ENCODE results near the gene DOCK7.

DOCK7 gene

DNA sequence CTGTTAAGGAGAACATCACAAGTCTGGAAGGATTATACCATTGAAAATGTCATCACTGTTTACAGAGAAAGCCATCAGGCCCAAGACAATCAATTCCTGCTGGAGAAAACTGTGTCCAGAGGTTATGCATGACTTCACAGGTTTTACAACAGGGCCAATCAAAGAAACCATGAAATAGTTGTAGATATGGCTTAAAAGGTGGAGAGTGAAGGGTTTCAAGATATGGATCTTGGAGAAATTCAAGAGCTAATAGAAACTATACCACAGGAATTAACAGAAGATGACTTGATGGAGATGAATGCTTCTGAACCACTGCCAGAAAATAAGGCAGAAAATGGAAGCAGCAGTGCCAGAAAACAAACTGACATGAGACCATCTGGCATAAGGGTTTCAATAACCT, 221.1 kb downstream of the DOCK7 start:
- H3K79me2 ChIP-seq (ENCODE audit: control insufficient read depth, low read length) = no peaks in the 10 kb centered on the region
- no peaks in the 10 kb centered on the region for H3K9me3 ChIP-seq (ENCODE audit: control insufficient read depth, insufficient read depth, low read length)
- no peak overlapping the region for H3K4me2 ChIP-seq (ENCODE audit: low read length)
- no peaks in the 10 kb centered on the region; the same call in 1 of the 2 replicates for H3K36me3 ChIP-seq (ENCODE audit: control insufficient read depth, low read length)
- no peaks in the 10 kb centered on the region for H3F3A ChIP-seq (ENCODE audit: control insufficient read depth, insufficient read depth)
- no peaks in the 10 kb centered on the region for H3K27me3 ChIP-seq (ENCODE audit: control insufficient read depth, low read length)
- H3K4me1 ChIP-seq (ENCODE audit: control insufficient read depth, low read length) = no peaks in the 10 kb centered on the region
- H3K27ac ChIP-seq (ENCODE audit: low read depth, low read length) = no peak overlapping the region
- TF ChIP-seq EZH2phosphoT487 (IDR thresholded peaks at IDR 0.05; ENCODE audit: borderline replicate concordance, low read length) = no peak
- TF ChIP-seq, protein P1, sequence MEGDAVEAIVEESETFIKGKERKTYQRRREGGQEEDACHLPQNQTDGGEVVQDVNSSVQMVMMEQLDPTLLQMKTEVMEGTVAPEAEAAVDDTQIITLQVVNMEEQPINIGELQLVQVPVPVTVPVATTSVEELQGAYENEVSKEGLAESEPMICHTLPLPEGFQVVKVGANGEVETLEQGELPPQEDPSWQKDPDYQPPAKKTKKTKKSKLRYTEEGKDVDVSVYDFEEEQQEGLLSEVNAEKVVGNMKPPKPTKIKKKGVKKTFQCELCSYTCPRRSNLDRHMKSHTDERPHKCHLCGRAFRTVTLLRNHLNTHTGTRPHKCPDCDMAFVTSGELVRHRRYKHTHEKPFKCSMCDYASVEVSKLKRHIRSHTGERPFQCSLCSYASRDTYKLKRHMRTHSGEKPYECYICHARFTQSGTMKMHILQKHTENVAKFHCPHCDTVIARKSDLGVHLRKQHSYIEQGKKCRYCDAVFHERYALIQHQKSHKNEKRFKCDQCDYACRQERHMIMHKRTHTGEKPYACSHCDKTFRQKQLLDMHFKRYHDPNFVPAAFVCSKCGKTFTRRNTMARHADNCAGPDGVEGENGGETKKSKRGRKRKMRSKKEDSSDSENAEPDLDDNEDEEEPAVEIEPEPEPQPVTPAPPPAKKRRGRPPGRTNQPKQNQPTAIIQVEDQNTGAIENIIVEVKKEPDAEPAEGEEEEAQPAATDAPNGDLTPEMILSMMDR (IDR thresholded peaks at IDR 0.05; ENCODE audit: low read depth, low read length, poor library complexity, severe bottlenecking) = no peak
- H3K4me3 ChIP-seq (ENCODE audit: low read length) = no peak overlapping the region
- no peaks in the 10 kb centered on the region; the same call in 1 of the 2 replicates for H3K9me2 ChIP-seq (replicated peaks; ENCODE audit: control insufficient read depth, low read length)
- H4K20me1 ChIP-seq (ENCODE audit: control insufficient read depth, insufficient read depth, low read depth, low read length) = no peaks in the 10 kb centered on the region

DNA sequence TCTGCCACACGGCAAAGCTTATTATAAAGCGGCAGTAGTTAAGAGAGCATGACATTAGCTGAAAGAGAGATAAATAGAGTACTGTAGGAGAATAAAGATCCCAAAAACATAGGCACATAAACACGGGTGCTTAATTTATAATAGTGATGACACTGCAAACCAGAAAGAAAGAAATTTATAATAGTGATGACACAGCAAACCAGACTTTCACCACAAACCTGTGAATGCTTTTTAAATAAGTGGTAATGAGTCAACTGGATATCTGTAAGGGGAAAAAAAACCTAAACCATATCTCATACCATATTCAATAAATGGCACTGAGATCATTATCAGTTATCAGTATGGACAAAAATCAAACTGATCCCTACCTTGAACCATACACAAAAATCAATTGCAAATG, 225.8 kb downstream of the DOCK7 start:
- Histone ChIP-seq H3K4me1 (ENCODE audit: control insufficient read depth, low read length) (no peaks in the 10 kb centered on the region), H3K9me2 (replicated peaks; ENCODE audit: control insufficient read depth, low read length) (no peaks in the 10 kb centered on the region; the same call in 1 of the 2 replicates), H3K27me3 (ENCODE audit: control insufficient read depth, low read length) (no peaks in the 10 kb centered on the region), H3K27ac (ENCODE audit: low read depth, low read length) (no peak overlapping the region), H3K4me2 (ENCODE audit: low read length) (no peak overlapping the region), H3K36me3 (ENCODE audit: control insufficient read depth, low read length) (no peaks in the 10 kb centered on the region; the same call in 1 of the 2 replicates), H4K20me1 (ENCODE audit: control insufficient read depth, insufficient read depth, low read depth, low read length) (no peaks in the 10 kb centered on the region), H3K9me3 (ENCODE audit: control insufficient read depth, insufficient read depth, low read length) (no peaks in the 10 kb centered on the region), H3K4me3 (ENCODE audit: low read length) (no peak overlapping the region), H3F3A (ENCODE audit: control insufficient read depth, insufficient read depth) (peaks cover 5% of the 10 kb centered on the region), H3K79me2 (ENCODE audit: control insufficient read depth, low read length) (no peaks in the 10 kb centered on the region)
- TF ChIP-seq EZH2phosphoT487 (IDR thresholded peaks at IDR 0.05; ENCODE audit: borderline replicate concordance, low read length) = no peak
- TF ChIP-seq, protein P1 (IDR thresholded peaks at IDR 0.05; ENCODE audit: low read depth, low read length, poor library complexity, severe bottlenecking) = no peak

DNA sequence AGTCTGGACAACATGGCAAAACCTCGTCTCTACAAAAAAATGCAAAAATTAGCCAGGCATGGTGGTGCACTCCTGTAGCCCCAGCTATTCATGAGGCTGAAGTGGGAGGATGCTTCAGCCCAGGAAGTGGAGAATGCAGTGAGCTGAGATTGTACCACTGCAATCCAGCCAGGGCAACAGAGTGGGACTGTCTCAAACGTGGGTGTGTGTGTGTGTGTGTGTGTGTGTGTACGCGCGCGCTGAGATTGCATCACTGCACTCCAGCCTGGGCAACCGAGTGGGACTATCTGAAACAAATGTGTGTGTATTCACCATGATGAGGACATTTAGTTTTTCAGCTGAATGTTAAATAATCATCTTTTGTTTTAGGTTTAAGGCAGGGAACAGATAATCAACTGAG, 230.2 kb downstream of the DOCK7 start:
- Histone ChIP-seq H3K79me2 (ENCODE audit: control insufficient read depth, low read length) (no peaks in the 10 kb centered on the region), H3K4me1 (ENCODE audit: control insufficient read depth, low read length) (no peaks in the 10 kb centered on the region), H3K9me2 (replicated peaks; ENCODE audit: control insufficient read depth, low read length) (no peaks in the 10 kb centered on the region), H3F3A (ENCODE audit: control insufficient read depth, insufficient read depth) (peaks cover 33% of the 10 kb centered on the region), H3K9me3 (ENCODE audit: control insufficient read depth, insufficient read depth, low read length) (no peaks in the 10 kb centered on the region), H3K4me3 (ENCODE audit: low read length) (no peak overlapping the region), H3K36me3 (ENCODE audit: control insufficient read depth, low read length) (peaks cover 16% of the 10 kb centered on the region), H4K20me1 (ENCODE audit: control insufficient read depth, insufficient read depth, low read depth, low read length) (no peaks in the 10 kb centered on the region), H3K27ac (ENCODE audit: low read depth, low read length) (no peak overlapping the region), H3K27me3 (ENCODE audit: control insufficient read depth, low read length) (no peaks in the 10 kb centered on the region), H3K4me2 (ENCODE audit: low read length) (no peak overlapping the region)
- no peak for TF ChIP-seq EZH2phosphoT487 (IDR thresholded peaks at IDR 0.05; ENCODE audit: borderline replicate concordance, low read length)
- TF ChIP-seq, protein P1 (IDR thresholded peaks at IDR 0.05; ENCODE audit: low read depth, low read length, poor library complexity, severe bottlenecking) = no peak

Measured in DOHH2 (cell line).